HS-5 (cell line): ENCODE results near the gene DPP9.

Source experiments
- DNase-seq: peaks from one replicate; pipeline ENCODE4 v3.0.0-alpha.2; 2012; ENCODE audit warnings: low read depth

DPP9 gene

GRCh38 chr19:4709440-4710280 lies 14.0 kb downstream of the DPP9 start:
- DNase-seq = no peak

DNA sequence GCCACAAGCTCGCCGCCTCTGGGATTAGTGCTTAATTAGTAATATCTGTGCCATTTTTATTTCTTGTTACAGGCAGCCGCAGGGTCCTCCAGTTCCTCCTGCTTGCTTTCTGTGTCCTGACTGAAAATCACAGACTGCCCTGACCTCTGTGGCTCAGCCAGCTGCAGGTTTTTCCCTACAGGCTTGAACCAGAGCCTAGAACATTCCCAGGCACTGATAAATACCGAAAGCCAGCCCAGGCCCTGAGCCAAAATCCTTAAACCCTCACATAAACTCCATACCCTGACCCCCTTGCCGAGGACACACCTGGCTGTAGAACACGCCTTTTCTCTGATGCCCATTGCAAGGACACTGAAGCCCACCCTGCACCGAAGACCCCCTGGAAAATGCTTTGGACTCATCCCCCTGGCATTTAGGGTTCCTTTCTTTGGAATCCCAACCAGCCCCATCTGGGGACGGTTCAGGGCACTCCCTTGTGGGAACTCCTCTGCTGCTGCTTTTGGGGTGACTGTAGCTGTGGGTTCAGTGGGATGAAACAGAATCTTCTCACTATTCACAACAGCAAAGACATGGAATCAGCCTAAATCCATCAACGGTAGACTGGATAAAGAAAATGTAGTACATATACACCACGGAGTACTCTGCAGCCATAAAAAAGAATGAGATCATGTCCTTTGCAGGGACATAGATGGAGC lies 15.5 kb downstream of the DPP9 start:
- no peak for DNase-seq

DNA sequence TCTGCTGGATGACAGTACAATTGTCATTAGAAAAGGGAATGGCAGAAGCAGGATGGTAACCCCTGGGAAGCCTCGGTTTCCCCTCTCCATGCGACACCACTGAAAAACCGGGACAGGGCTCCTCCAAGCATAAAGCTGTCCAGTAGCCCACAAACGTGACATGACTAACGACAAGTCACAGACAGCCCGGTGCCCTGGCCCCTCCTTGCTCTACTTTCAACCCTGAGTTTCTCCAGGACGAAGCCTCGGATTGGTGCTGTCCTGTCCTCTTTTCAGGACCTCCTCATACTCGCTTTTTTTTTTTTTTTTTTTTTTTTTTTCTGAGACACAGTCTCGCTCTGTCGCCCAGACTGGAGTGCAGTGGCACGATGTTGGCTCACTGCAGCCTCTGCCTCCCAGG lies 16.3 kb downstream of the DPP9 start:
- no peak for DNase-seq

DNA sequence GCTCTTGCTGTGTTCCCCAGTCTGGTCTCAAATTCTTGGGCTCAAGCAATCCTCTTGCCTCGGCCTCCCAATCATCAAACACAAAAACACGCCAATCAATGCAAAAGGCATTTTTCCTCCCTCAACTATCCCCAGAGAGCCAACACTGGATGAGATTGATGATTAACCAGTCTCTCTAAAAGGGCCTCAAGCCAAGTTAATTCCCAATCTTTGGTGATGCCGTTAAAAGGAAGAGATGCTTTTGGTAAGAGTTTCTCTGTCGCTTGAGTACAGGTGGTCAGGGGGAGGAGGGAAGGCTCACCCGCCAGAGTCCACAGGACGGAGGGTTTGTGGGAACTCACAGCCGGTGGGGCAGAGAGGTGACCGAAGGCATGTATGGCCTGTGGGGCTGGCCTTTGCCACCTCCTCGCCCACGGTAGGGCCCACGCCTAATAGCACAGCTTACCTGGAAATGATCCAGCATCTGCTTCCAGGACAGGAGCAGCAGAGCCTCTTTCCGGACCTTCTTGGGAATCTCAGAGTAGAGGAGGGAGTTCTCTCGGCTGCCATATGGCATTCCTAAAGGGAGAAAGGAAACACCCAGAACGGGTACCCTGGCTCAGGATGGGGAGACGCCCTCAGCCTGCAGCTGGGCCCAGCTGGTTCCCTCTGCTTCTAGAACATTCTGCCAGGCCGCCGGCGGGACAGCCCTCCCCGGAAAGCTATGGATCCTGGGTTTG lies 18.1 kb downstream of the DPP9 start:
- DNase-seq = no peak

DNA sequence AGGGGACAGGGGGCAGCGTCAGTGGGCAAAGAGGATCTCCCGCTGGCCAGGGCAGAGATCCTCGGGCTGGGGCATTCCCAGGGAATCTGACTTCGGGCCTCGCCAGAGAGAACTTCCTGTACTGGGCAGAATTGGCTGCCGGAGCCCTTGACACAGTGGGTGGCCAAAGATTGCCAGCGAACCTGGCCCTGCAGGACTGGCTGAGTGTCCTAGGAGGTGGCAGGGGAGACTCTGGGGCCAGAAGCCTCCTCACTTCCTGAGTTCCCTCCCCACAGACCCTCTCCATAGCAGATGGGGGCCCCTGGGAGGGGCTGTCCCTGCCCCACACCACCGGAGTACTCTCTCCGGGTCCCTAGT lies 19.3 kb downstream of the DPP9 start:
- no peak for DNase-seq

DNA sequence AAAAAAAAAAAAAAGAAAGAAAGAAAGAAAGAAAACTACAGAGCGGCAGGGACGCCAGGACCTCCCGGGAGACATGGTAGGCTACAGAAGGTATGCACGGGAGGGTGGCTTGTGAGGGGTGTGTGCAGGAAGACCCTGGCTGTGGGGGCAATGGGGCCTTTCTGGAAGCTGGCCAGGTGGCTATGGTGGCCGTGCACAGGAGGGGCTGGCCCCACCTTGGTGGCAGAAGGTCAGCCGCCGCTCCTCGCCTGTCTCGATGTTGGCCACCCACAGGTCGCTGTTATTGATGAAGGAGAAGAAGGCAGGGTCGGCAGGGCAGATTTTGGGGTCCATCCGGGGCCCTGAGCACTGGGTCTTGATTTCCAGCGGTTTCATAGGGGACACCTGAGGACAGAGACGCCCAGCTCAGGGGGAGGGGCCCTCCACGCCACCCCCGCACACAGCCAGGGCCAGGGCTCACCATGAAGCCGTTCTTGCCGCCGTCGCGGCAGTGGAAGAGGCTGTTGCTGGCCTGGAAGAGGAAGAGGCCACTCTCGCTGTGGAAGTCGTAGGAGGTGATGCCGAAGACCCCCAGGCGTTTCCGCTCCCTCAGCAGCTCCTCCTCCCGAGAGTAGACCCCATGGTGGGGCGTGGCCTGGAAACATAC lies 19.8 kb downstream of the DPP9 start:
- DNase-seq = no peak

GRCh38 chr19:4702764-4703163 lies 20.9 kb downstream of the DPP9 start:
- no peak for DNase-seq

DNA sequence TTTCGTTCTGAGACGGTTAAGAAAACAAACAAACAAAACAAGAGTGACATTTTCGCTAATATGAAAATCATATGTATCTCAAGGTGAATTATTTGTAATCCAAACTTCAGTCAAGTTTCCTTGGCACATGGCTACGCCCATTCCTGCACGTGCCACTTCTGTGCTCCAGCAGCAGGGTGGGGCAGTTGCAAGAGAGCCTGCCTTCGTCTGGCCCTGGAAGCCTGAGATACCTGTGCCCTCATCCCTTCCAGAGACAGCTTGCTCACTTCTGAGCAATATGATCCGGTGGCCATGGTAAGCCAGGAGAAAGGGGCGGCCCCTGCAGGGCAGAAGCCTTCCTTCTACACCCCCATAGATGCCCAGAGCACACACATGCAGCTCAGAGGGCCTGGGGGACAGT lies 22.1 kb downstream of the DPP9 start:
- no peak for DNase-seq

DNA sequence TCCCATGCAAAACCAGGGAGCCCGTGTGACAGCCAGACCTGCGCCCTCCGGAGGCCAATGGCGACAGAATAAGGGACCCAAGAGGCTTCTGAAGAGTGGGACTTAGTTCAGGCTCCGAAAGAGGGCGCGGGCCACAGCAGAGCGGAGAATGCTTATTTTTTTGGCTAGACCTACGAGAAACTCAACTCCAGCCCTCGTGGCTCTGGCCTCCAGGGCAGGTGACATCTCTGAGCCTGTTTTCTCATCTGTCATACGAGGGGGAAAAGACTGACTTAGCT lies 23.0 kb downstream of the DPP9 start:
- no peak for DNase-seq

GRCh38 chr19:4699826-4700692 lies 23.6 kb downstream of the DPP9 start:
- DNase-seq = no peak

DNA sequence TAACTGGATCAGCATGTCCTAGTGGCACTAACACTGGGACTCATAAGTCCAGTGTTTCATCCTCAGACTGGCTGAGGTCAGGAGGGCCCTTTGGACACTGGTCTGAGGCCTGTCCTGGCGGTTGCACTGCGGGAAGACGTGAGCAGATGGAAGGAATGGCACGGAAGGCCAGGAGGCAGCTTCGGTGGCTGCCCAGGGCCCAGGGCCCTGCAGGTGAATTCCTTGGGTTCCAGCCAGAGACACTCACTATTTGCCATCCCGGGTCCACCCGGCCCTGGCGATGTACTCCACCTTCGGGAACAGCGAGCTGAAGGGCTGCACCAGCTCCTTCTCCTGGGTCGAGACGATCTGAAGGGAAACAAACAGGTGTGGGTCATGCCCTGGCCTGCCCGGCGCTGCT lies 26.3 kb downstream of the DPP9 start:
- DNase-seq = no peak

GRCh38 chr19:4695224-4695731 lies 28.4 kb downstream of the DPP9 start:
- no peak for DNase-seq

DNA sequence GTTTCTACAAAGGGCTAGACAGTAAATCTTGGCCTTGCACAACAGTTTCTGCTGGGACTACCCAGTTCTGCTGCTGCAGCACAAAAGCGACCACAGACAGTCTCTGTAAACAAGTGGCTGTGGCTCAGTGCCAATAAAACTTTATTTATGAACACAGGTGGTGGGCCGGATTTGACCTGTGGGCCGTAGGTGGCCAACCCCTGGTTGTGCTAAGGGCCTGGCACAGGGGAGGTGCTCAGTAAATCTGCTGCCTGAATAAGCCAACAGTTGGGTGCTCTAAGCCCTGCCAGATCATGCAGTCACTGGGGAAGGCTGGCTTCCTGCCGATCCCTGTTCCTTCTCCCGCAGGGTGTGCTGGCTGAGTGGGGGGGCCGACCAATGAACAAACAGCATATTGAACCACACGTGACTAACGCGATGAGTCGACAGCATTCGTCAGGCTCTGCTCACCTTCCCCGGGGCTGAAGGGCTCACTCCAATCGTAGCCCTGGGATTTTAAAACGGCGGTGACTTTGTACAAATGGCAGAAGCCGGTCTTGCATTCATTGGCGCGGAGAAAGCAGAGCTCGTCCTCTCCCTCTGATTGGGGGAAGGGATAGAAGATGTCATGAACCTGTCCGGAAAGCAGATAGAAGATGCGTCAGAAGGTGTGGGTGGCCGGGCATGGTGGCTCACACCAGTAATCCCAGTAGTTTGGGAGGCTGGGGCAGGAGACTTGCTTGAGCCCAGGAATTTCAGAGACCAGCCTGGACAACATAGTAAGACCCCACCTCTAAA lies 29.2 kb downstream of the DPP9 start:
- DNase-seq = peak; percentile 98

DNA sequence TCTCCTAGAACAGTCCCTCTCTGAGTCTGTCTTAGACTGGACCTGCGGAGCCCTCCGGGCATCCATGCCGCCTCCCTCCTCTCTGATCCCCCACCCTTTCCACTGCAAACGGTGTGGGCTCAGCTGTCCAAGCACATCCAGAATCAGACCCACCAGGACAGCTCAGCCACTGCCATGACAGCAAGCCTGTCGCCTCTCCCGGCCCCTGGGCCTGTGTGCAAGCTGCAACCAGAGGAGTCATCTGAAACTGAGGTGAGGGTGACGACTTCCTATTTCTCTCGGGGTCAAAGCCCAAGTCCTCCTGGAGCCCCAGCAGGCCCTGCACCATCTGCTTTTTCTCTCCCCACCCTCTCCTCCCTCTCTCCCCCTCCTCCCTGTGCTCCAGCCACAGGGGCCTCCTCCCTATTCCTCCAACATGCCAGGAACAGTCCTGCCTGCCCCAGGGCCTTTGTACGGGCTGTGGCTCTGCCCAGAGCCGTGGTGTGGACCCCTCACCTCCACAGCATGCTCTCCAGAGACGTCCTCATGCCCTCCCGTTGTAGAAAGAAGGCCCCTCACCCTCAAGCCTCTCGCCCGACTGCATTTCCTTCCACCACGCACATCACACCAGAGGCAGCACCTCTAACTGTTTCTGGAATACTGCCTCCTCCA lies 30.0 kb downstream of the DPP9 start:
- DNase-seq = no peak

DNA sequence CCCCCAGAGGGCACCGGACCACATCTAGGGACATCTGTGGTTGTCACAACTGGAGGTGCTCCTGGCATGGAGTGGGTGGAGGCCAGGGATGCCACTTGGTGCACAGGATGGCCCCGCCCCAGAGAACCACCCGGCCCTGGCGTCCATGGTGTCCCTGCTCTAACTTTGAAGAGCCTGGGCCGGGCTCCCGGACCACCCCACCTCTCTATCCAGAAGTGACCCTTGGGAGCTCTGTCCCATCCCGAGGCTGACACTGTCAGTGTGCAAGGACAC lies 30.6 kb downstream of the DPP9 start:
- no peak for DNase-seq

- no peak for DNase-seq
Measured at GRCh38 chr19:4692251-4693077, 31.2 kb downstream of the DPP9 start.

- DNase-seq = no peak
Measured at GRCh38 chr19:4691373-4691772, 32.3 kb downstream of the DPP9 start.

- no peak for DNase-seq
Measured at GRCh38 chr19:4690361-4690760, 33.3 kb downstream of the DPP9 start.

DNA sequence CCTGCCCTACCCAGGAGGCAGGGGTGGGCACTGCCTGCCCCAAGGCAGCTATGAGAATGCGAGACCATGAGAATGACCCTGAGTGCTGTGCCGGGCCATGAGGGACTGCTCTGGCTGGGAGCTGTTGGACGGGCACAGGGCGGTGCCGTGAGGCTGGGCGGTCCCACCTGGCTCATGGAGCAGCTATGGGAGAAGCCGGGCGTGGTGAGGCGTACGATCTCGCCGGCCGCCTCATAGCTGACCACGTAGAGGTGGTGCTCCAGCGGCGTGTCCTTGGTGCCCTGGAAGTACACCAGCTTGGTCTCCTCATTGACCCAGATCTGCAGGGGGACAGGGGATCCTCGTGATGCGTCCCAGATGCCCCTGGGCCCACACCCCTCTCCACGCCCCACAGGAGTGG lies 34.2 kb downstream of the DPP9 start:
- DNase-seq = no peak

DNA sequence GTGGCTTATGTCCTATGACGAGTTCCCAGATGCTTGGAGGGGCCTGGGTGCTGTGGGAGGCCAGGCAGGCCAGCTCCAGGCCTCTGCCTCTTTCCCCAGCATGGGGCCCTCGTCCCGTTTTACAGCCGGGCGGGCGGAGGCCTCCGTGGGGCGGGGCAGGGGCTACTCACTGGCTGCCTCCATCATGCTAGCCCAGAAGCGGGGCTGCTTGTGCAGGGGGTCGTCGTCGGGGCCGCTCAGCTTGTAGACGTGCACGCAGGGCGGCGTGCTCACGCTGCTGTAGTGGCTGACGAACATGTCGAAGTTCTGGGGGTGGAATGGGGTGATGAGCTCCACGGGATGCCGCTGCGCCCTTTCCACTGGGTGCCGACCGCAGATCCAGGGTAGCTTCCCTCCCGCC lies 35.1 kb downstream of the DPP9 start:
- DNase-seq = no peak
